GM06990 (cell line): Measurements from ENCODE around the gene CAPN13.

ENCODE experiments used
- DNase-seq: peaks from one replicate; pipeline ENCODE4 v3.0.0-alpha.2; 2011; ENCODE audit not compliant: insufficient read length; ENCODE audit errors: extremely low read depth
- H3K27me3 ChIP-seq: replicated peaks from 2 replicates; pipeline ENCODE4 v1.6.0; 2011; ENCODE audit warnings: low read length; ENCODE audit not compliant: control insufficient read depth, insufficient read depth
- H3K36me3 ChIP-seq: 2 replicates; pipeline ENCODE4 v1.5.1; 2011; ENCODE audit warnings: low read length; ENCODE audit not compliant: control insufficient read depth, insufficient read depth
- H3K4me3 ChIP-seq: replicated peaks from 2 replicates; pipeline ENCODE4 v1.5.1; 2011; ENCODE audit warnings: low read depth, mild to moderate bottlenecking, control low read depth, low read length
- TF ChIP-seq, protein P1 (sequence below): IDR thresholded peaks from 2 replicates; pipeline ENCODE4 v1.5.1; 2011; ENCODE audit warnings: low read length, control low read depth, mild to moderate bottlenecking, inconsistent platforms; ENCODE audit not compliant: insufficient read depth, poor library complexity, severe bottlenecking

The CAPN13 gene

DNA sequence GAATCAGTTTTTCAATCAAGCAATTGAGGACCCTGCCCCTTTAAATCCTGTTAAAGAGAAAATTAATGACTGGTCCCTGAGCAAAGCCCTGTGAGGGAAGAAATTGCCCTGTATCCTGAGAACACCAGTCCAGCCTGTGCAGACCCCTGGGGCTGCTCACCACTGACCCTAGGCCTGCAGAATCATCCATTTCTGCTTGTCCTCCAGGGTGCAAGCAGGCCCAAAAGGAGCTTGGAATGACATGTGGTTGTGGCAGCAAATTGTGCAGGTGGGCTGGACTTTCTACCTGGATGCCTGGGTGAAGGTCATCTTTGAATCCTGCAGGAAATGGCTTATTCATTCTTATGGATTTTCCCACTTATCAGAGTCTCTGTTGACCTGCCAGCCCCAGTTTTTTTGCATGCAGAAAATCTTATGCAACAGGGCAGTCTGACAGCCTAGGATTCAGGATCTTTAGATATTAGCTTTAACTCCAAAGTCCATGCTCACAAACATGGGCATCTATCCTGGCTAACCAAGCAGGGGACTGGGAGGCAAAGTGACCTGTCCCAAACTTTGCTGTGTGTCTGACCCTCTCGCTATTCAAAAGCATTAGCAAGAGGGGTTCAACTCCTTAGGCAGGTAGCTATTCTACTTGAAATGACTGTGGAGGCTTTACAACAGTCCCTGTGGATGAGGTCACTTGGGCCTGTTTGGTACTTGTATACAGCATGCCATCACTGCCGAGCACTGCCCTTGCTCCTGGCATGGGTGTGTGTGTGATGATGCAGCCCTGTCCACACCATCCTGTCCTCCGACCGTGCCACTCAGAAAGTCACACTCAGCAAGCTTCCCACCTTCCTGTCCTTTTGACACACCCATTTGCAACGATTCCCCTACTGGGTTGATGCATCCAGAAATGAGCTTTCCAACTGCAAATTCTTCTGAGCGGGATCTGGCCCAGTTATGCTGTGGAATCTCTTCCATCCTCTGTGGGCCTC lies 85.3 kb downstream of the CAPN13 start:
- Histone ChIP-seq H3K27me3 (peaks cover 4% of the 10 kb centered on the region), H3K4me3 (no peak overlapping the region), H3K36me3 (no peaks in the 10 kb centered on the region)
- DNase-seq, result no peak
- TF ChIP-seq, protein P1, sequence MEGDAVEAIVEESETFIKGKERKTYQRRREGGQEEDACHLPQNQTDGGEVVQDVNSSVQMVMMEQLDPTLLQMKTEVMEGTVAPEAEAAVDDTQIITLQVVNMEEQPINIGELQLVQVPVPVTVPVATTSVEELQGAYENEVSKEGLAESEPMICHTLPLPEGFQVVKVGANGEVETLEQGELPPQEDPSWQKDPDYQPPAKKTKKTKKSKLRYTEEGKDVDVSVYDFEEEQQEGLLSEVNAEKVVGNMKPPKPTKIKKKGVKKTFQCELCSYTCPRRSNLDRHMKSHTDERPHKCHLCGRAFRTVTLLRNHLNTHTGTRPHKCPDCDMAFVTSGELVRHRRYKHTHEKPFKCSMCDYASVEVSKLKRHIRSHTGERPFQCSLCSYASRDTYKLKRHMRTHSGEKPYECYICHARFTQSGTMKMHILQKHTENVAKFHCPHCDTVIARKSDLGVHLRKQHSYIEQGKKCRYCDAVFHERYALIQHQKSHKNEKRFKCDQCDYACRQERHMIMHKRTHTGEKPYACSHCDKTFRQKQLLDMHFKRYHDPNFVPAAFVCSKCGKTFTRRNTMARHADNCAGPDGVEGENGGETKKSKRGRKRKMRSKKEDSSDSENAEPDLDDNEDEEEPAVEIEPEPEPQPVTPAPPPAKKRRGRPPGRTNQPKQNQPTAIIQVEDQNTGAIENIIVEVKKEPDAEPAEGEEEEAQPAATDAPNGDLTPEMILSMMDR, result no peak

DNA sequence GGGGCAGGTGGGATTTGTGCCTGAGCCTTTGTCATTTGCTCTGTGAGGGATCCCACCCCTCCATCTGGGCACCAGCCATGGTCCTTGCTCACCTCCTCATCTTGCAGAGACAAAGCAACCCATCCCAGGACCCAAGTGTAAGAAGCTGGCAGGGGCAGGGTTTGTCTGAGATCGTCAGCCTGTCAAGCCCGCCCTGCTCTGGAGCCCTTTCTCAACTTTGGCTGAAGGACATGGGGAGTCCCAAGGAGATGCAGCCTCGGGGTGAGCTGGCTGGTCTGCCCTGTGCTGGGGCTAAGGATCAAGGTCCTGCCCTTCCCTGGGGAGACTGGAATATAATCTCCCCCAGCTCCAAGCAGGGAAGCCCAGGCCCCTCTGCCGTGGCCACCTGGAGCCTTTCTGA lies 86.0 kb downstream of the CAPN13 start:
- Histone ChIP-seq H3K4me3 (no peak overlapping the region), H3K27me3 (peaks cover 4% of the 10 kb centered on the region), H3K36me3 (no peaks in the 10 kb centered on the region)
- no peak for DNase-seq
- TF ChIP-seq, protein P1, result no peak

DNA sequence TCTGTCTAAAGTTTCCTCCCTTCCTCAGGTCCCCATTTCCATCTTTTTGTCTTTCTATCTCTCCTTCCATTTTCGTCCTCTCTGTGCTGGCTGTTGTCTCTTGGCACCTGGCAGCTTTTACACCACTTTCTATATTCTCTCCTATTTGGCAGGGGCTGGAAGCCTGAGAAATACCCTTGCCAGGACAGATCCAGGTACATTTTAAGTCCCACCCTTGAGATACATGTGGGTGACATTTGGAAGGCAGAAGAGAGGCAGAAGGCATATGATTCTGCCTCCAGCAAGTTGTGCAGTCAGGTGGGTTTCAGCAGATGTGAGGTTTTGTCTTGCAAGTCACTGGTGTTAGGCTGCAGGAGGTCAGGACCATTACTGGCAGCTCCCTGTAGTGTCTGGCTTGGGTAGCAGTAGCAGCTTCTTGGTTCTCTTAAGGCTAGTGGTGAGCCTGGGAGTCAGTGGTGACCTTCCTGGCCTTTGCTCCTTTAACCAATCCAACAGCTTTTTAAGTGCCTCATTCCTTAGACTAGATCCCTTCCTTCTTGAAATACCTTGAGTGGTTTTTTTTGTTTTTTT lies 90.1 kb downstream of the CAPN13 start:
- TF ChIP-seq, protein P1, result no peak
- Histone ChIP-seq H3K36me3 (no peaks in the 10 kb centered on the region), H3K27me3 (peaks cover under 1% of the 10 kb centered on the region; the same call in 1 of the 2 replicates), H3K4me3 (no peak overlapping the region)
- no peak for DNase-seq

DNA sequence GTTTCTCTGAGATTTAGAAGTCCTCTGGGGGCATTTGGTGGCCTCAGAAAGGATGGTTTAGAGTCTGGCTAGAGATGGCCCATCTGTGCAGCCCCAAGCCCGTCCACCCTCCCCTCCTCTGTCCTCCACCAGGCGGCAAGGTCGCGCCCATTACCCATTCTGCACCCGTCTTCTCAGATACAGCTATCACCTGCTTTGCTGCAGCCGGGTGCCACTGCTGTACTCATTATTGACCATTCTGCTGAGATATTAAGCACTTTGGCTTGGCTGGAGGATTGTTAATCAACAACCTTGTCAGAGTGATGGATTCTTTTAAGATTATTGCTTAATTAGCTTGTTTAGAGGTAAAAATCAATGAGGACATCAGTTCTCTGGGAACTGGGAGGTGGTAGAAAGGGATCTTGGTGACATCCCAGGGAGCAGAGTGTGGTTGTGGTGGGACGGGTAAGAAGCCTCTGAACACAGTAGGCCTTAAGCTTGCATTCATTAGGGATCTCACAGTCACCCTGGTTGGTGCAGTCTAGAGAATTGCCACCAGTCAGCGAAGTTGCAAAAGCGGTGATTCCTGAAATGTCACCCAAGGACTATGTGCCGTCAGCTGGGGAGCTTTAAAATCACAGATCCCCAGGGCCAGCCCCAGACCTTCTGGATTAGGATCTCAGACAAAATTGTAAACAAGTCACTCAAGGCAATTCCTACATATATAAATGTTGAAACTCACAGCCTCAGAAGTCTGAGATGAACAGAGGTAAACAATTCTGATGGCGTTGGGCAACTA lies 90.9 kb downstream of the CAPN13 start:
- no peaks in the 10 kb centered on the region for H3K36me3 ChIP-seq
- H3K4me3 ChIP-seq, result no peak overlapping the region
- TF ChIP-seq, protein P1, result no peak
- H3K27me3 ChIP-seq, result no peaks in the 10 kb centered on the region; the same call in 1 of the 2 replicates
- DNase-seq, result no peak

DNA sequence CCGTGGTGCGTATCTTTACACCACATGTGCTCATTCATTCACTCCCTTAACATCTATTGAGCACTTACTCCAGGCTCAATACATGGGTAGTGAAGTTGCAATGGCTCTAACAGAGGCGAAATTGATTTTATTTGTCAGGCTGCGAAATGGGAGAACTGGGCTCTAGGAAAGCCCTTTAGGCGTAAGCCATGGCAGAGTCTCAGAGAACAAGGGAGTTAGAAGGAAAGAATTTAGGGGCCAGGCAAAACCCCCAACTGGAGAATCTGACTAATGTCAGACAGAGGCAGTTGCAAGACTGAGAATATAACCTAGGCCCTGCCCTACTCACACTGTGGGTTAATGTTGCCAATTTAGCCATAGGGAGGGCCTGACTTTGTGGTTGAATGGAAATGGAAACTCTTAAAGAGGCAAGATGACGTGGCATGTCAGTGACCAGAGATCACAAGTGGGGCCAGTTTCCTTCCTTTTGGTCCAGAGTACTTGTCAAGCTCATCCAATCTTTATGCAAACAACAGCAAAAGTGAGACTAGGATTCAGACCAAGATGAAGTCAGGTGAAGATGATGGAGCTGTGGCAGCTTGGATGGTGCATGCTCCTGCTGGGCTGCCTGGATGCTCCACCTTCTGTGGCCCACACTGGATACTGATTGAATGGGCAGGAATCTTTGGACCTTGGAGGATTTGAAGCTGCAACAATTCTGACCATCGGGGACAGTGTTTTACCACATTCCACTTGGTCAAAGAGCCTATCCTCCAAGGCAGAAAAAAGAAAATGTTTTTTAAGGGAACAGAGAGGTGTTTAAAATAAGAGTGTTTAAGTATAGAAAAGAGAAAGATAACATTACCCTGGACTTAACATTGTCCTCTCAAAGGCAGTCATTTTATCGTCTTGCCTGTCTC lies 92.2 kb downstream of the CAPN13 start:
- TF ChIP-seq, protein P1, result no peak
- no peak for DNase-seq
- H3K4me3 ChIP-seq, result no peak overlapping the region
- no peaks in the 10 kb centered on the region; the same call in 1 of the 2 replicates for H3K27me3 ChIP-seq
- H3K36me3 ChIP-seq, result no peaks in the 10 kb centered on the region
